Heart left ventricle (tissue), 16 donors: ENCODE data around the gene MORC1. TPM values are rescaled to one million over a fixed set of nuclear protein-coding genes. Genes with fewer than 3 reads are reported as not detected.

Experiments used
- ATAC-seq, 4 donors: fragments of 200-7000 bp; cut with Tn5 transposase; one replicate each; pipeline ENCODE4 v1.9.1; 2020 to 2022; ENCODE audit warnings: moderate library complexity in 4 of 4, mild to moderate bottlenecking in 3 of 4, moderate number of reproducible peaks in 1 of 4
- DNase-seq, 5 donors: peaks; one replicate each; pipeline ENCODE4 v3.0.0-alpha.2; 2020
- H3K27ac ChIP-seq, 12 donors: fragments of 200-600 bp; sonication (generic) in 4 of 12; one replicate each; pipeline versions ENCODE4 v1.5.0 to v1.8.0; 2016 to 2022; ENCODE audit warnings: mild to moderate bottlenecking in 2 of 12
- H3K27me3 ChIP-seq, 9 donors: fragments of 200-600 bp; sonication (generic) in 2 of 9; one replicate each; pipeline versions ENCODE4 v1.5.1 to v1.8.0; 2016 to 2022; ENCODE audit warnings: mild to moderate bottlenecking in 3 of 9
- H3K36me3 ChIP-seq, 9 donors: fragments of 200-600 bp; sonication (generic) in 2 of 9; one replicate each; pipeline versions ENCODE4 v1.5.0 to v1.8.0; 2018 to 2022; ENCODE audit warnings: mild to moderate bottlenecking in 2 of 9
- H3K4me1 ChIP-seq, 12 donors: fragments of 200-600 bp; sonication (generic) in 4 of 12; one replicate each; pipeline versions ENCODE4 v1.5.0 to v1.8.0; 2016 to 2022; ENCODE audit warnings: mild to moderate bottlenecking in 3 of 12
- H3K4me3 ChIP-seq, 12 donors: fragments of 200-600 bp; sonication (generic) in 4 of 12; one replicate each; pipeline versions ENCODE4 v1.5.0 to v1.8.0; 2017 to 2022; ENCODE audit warnings: mild to moderate bottlenecking in 9 of 12, moderate library complexity in 4 of 12
- H3K9me3 ChIP-seq, 12 donors: fragments of 200-600 bp; sonication (generic) in 4 of 12; one replicate each; pipeline versions ENCODE4 v1.5.0 to v1.8.0; 2016 to 2022; ENCODE audit warnings: mild to moderate bottlenecking in 1 of 12
- CTCF ChIP-seq, 12 donors: fragments of 200-600 bp; sonication (generic) in 4 of 12; IDR thresholded peaks; one replicate each; pipeline versions ENCODE4 v1.5.0 to v1.8.0; 2018 to 2022; ENCODE audit warnings: antibody characterized with exemption in 12 of 12, mild to moderate bottlenecking in 5 of 12
- POLR2A ChIP-seq, 2 donors: fragments of 450-650 bp; IDR thresholded peaks; one replicate each; pipeline ENCODE4 v1.6.1; 2017; ENCODE audit warnings: antibody characterized with exemption in 2 of 2, mild to moderate bottlenecking in 2 of 2, moderate library complexity in 2 of 2
- WGBS, 4 donors: extraction: QIAGEN DNeasy Blood & Tissue Kit in 2 of 4; methylation state at CpG; one replicate each; pipeline versions ENCODE4 v1.1.5 to v1.1.7; 2013 to 2018; 5-methylcytosine and 5-hydroxymethylcytosine counted together
- intact Hi-C, 10 donors: fragments of 100-400 bp; cut with DNase I; formaldehyde crosslinking; loops; one replicate each; pipeline versions ENCODE4 v1.11.1 to v1.14.2; 2022
- polyA plus RNA-seq, 2 donors: library from polyadenylated mRNA; stranded (reverse); fragments of 200-250 nt; gene quantifications; one replicate each; pipeline ENCODE4 v1.2.3, GENCODE V29; 2013
- total RNA-seq, 9 donors: library from RNA; depleted of rRNA in 2 of 9; stranded (reverse); fragments of >200 nt in 2 of 9; fragmentation: NEBNext Ultra II Directional in 3 of 9; extraction: Animal tissue kit (Norgen Biotek cat#: 25700) in 3 of 9; gene quantifications; one replicate each; pipeline versions ENCODE4 v1.1.0 to v1.2.4, GENCODE V29; 2016 to 2023
- donor health status: ischemic (EF 13 %, LVEDD 7.1; RV severe dilation, severe dysfunction).
- donor health status: healthy with polysubstance abuse.
- donor health status: DM: no; HTN: yes; CAD: no.
- donor health status: DM: no; HTN: no; CAD: no.
- donor health status: ischemic (EF 25% LVEDD 6.9; RV normal size, moderate dysfunction).
- donor health status: ischemic (EF 25% LVEDD 5.7; RV mildly dilated, moderate dysfunction).
- donor health status: healthy.
- donor health status: DM: yes; HTN: yes; CAD: no.
- donor health status: ischemic (EF 35%, LVEDD 5.7; RV mildly dilated, moderate dysfunction).
- donor health status: nonischemic (EF 11% LVEDD 7.7; RV severe dilation, severe dysfunction).
- donor health status: DM: yes; HTN: yes; CAD: no.
- donor health status: PGD.
- donor health status: ischemic (EF 29% LVEDD 5.4; RV normal size, mild dysfunction).
- donor health status: nonischemic (EF 23%, LVEDD 6.1; RV moderate dilation, normal function).

MORC1 gene
- total and polyA plus RNA-seq, 11 donors: not detected

- Histone ChIP-seq H3K4me1 (peaks cover 0 to 13% (median 3%) of the 10 kb centered on the region in 12 donors), H3K27me3 (no peaks in the 10 kb centered on the region), H3K36me3 (no peaks in the 10 kb centered on the region), H3K9me3 (no peaks in the 10 kb centered on the region), H3K4me3 (no peak overlapping the region), H3K27ac (peak overlapping the region in 2 of 12 donors; percentile 13 to 18)
- intact Hi-C loops: no loop called here
- TF ChIP-seq POLR2A (IDR thresholded peaks at IDR 0.05) (no peak), CTCF (IDR thresholded peaks at IDR 0.05) (no peak)
- peak; percentile 44 to 84 (median 80) for ATAC-seq
- 53 to 68% (median 60%) methylated on average over 8 of the region's 8 CpGs for WGBS, 4 donors
- peak in 1 of 5 donors; percentile 15 for DNase-seq
These were observed 180.8 kb downstream of the MORC1 start for GRCh38 chr3:108936924-108937689.

- Histone ChIP-seq H3K27me3 (no peaks in the 10 kb centered on the region), H3K36me3 (no peaks in the 10 kb centered on the region), H3K27ac (no peak overlapping the region), H3K4me3 (no peak overlapping the region), H3K9me3 (peaks cover 0 to 14% (median 0%) of the 10 kb centered on the region in 12 donors), H3K4me1 (no peaks in the 10 kb centered on the region)
- DNase-seq (no peak), ATAC-seq (no peak)
- no peak for TF ChIP-seq CTCF (IDR thresholded peaks at IDR 0.05)
- intact Hi-C loops: no loop called here
These were observed 186.9 kb downstream of the MORC1 start for GRCh38 chr3:108931035-108931434.

- ATAC-seq (no peak), DNase-seq (no peak)
- H3K27ac ChIP-seq: no peak overlapping the region
- H3K4me3 ChIP-seq: no peak overlapping the region
- no peaks in the 10 kb centered on the region for H3K27me3 ChIP-seq
- no peaks in the 10 kb centered on the region for H3K36me3 ChIP-seq
- H3K9me3 ChIP-seq: peaks cover 0 to 9% (median 0%) of the 10 kb centered on the region in 12 donors
- 82 to 89% (median 87%) methylated on average over 3 of the region's 3 CpGs for WGBS, 4 donors
- intact Hi-C loops: loop anchor here in 7 of 10 donors (5.0 to 10.0 kb wide), 5 partner anchors 252 to 434 kb away; no protein-coding TSS in a partner anchor
- H3K4me1 ChIP-seq: no peaks in the 10 kb centered on the region
- TF ChIP-seq CTCF (IDR thresholded peaks at IDR 0.05): no peak
These were observed 199.1 kb downstream of the MORC1 start for GRCh38 chr3:108918866-108919265.

- Histone ChIP-seq H3K27me3 (no peaks in the 10 kb centered on the region), H3K27ac (no peak overlapping the region), H3K4me1 (no peaks in the 10 kb centered on the region), H3K9me3 (no peaks in the 10 kb centered on the region), H3K4me3 (no peak overlapping the region), H3K36me3 (no peaks in the 10 kb centered on the region)
- TF ChIP-seq CTCF (IDR thresholded peaks at IDR 0.05): peak; percentile 55 to 78 (median 70)
- TF ChIP-seq POLR2A (IDR thresholded peaks at IDR 0.05): no peak
- peak in 1 of 5 donors; percentile 10 for DNase-seq
- intact Hi-C loops: loop anchor here in 9 of 10 donors (1.0 to 10.0 kb wide), 7 partner anchors 248 to 430 kb away; no protein-coding TSS in a partner anchor
- peak in 3 of 4 donors; percentile 37 to 75 (median 69) for ATAC-seq
- 18 to 22% (median 21%) methylated on average over 6 of the region's 6 CpGs for WGBS, 4 donors
These were observed 202.9 kb downstream of the MORC1 start for GRCh38 chr3:108914774-108915641.
